ENCODE data around the gene PAF1.

Gene PAF1

DNA sequence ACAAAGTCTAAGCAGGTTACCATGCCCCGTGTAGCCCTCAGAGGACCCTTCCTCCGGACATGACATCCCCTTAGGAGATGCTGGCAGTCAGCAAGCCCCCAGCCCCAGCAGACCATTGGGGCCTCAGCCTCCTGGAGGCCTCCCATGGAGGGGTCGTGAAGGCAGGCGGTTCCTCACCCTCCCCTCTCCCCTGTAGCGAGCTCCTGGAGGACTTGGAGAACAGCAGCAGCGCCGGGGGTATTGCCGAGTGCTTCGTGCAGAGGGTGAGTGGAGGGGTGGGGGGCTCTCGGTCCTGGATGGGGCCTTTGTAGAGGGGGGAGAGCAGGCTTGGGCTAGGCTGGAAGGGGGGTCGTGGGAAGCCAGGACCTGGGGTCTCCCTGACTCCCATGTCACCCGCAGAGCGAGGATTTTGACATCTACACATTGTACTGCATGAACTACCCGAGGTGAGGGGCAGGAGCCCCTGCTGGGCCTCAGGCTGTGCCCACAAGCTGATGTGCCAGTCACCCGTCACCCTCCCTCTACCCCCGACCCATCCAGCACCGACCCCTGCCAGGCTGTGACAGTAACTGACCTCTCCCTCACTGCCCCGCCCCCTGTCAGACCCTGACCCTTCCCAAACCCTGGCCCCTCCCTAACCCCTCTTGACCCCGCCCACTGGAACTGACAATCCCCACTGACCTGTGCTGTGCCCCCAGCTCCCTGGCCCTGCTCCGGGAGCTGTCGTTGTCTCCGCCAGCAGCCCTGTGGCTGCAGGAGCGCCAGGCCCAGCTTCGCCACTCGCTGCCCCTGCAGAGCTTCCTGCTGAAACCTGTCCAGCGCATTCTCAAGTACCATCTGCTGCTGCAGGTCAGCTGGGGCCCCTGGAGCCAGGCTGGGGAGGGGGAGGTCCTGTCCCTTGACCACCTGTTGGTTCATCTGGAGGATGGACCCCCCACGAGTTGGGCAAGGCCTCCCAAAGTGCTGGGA, 25.5 kb upstream of the PAF1 start:
- no peak for FAIRE-seq

DNA sequence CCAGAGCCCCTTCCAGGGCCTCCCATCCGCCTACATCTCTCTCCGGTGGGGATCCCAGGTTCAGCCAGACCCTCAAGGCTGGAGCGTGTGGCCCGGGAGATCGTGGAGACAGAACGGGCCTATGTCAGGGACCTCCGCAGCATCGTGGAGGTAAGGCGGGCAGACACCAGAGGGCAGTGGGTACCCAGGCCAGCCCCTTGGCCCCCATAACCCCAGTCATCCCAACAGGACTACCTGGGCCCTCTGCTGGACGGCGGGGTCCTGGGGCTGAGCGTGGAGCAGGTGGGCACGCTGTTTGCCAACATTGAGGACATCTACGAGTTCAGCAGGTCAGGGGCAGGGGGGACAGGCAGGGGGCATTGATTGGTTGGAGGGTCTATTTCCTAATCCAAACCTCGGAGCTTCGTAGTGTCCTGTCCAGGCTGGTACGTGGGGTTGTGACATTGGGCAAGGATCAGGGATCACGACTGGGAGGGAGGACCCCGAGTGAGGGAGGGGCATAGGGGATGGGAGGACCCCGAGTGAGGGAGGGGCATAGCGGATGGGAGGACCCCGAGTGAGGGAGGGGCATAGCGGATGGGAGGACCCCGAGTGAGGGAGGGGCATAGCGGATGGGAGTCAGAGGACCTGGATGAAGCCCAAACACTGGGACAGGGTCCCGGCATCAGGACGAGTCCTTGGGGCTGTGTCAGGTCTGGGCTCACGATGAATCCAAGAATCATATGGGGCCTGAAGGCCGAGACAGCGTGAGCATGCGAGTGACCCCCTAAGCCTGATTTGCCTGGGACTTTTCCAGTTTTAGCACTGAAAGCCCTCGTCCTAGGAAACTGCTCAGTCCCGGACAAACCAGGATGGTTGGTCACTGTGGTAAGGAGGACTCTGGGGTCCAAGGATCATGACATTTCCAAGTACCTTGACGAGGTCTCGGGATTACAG, 24.5 kb upstream of the PAF1 start:
- no peak for FAIRE-seq

DNA sequence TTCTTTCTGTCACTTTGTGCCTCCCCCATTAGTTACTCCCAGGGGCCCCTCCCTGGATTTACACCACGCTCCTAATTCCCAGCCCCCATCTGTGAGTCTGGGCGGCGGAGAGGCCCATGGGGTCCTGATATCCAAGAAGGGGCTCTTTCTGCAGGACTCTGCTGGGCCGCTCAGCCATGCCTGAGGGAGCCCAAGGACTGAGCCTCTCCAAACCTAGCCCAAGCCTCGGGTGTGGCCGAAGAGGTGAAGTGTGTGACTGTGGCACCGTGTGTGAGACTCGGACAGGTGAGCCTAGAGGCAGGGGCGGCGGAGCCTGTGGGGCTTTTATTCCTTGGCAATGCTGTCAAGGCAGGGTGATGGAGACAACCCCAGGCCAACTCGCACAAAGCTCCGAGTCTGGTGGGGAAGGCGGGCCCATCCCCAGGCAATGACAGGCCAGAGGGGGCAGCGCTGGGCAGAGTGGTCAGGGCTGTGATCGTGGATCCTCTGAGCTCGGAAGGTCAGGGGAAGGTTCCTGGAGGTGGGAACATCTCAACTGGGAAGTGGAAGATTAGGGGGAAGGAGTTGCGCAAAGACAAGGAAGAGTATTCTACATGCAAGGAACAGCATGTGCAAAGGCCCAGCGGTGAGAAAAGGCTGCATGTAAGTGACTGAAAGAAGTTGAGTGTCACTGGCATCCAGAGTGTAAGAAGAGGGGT, 23.2 kb upstream of the PAF1 start:
- no peak for FAIRE-seq

DNA sequence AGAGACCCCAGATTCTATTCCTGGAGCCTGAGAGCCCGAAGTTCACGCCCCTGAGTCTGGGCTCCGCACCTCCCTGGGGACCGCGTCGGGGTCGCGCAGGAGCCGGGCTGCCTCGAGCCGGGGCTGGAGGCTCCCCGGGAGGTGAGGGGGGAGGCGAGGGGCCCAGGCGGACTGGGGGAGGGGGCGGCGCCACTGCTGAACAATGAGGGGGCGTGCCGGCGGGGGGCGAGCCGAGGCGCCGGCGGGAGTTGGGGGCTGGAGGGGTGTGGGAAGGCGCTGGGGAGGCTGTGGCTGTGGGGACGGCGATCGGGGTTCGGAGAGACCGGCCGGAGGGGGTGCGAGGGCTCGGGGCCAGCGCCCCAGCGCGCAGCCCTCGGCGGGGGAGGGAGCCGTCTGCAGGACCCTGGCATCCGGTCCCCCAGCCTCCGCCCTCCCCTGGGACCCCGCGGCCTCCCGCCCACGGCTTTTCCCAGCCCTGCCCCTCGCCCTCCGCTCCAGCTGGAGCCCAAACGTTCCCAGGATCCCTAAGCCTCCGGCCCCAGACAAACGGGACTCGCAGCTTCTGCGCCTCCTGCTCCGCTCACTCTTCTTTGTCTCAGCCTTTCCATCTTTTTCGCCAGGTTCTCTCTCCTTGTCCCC, 22.5 kb upstream of the PAF1 start:
- no peak for FAIRE-seq

DNA sequence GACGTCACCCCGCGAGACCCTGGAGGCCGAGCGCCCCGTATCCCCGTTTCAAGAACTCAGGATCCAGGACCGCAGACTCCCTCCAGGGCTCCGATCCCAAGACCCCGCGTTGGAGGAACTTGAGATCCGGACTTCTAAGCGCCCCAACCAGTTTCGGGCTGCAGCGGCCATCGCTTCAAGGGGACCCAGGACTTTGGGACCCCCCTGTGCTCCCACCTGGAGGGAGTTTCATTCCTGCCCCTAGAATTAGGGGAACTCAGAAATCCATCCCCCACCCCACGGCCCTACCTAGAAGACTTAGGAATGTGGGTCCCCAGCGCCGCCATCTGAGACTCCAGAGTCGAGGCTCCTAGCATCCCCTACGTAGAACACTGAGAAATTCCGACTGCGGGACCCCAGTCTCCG, 22.0 kb upstream of the PAF1 start:
- FAIRE-seq = no peak

DNA sequence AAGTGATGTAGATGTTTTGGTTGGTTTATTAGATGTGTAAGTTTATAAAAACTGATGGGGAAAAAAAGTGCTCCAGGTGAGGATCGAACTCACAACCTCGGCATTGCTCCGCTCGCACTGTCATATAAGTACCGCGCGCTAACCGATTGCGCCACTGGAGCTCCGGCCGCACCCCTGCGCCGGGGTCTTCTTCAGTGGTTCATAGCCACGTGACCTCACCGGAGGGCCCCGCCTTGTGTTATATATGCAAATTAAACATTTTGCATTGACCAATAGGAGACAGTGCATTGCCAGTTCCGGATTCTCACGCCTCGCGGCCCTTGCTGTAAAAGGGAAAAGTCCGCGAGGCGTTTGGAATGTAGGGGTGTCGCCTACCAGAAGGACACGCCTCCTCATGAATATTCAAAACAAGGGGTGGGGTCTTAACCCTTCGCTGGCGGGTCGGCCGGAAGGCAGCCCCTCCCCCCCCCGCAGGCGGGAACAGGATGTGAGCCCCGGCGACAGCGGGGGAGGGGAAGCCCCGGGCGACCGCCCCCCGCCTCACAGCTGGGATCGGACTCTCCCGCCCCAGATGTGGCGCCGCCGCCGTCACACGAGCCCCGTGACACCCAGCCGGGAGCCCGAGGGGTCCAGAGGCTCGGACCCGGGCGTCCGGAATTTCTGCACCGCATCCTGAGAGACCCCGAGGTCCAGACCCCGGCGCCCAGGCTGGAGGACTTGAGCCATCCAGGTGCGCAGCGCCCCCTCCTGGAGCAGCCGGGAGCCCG, 21.4 kb upstream of the PAF1 start, which contains the start of gene PLEKHG2:
Gene PLEKHG2 (plus strand): TSS at position 570 of the 767 bp plus-strand sequence. CDS start 1,418 bp downstream, outside the sequence.
- peak; percentile 98 for FAIRE-seq

DNA sequence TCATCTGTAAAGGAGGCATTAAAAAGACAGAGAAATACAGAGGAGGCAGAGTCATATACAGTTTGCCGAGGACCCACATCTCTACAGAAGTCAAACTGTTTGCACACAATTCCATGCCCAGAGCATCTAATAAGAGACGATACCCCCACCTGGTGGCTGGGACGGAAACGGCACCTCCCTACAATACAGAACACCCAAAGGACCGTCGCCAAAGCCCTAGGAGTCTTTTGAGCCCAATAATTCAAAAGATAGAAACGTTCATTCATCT, 20.9 kb upstream of the PAF1 start:
- FAIRE-seq = no peak

DNA sequence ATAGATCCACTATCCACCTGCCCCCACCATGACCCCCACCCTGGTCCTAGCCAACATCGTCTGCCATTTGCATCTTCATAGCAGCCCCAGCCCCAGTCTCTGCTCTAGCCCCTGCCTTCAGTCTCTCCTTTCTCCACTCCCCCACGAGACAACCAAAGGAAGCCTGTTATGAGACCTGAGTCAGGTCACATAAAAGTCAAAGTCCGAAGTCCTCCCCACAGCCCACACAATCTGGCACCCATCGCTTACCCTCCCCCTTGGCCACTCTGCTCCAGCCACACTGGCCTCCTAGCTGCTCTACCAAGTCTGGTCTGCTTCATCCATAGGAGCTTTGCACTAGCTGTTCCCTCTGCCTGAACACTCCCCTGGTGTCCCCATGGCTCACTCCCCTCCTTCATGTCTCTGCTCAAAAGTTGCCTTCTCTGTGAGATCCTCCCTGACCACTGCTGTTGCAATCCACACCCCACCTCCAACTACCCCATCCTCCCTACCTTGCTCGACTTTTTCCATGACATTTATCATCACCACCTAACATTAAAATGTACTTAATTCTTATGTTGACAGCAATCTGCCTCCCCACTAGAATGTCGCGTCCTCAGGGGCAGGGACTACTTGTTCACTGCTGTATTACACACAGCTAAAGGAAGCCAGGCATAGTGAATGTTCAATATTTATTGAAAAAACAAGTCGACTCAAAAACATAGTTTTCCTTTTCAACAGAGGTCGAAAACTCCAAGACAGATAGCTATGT, 20.4 kb upstream of the PAF1 start:
- FAIRE-seq = no peak

DNA sequence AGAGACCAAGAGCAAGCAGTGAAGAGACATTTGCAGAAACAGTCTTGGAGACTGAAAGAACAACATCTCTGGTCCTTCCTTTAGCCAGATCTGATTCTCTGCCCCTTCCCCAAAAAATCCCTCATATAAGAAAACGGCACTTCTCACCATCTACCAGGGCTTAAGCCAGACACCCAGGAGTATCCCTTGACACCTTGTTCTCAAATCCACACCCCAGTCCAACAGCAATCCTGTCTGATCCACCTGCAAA, 19.9 kb upstream of the PAF1 start:
- FAIRE-seq = no peak

DNA sequence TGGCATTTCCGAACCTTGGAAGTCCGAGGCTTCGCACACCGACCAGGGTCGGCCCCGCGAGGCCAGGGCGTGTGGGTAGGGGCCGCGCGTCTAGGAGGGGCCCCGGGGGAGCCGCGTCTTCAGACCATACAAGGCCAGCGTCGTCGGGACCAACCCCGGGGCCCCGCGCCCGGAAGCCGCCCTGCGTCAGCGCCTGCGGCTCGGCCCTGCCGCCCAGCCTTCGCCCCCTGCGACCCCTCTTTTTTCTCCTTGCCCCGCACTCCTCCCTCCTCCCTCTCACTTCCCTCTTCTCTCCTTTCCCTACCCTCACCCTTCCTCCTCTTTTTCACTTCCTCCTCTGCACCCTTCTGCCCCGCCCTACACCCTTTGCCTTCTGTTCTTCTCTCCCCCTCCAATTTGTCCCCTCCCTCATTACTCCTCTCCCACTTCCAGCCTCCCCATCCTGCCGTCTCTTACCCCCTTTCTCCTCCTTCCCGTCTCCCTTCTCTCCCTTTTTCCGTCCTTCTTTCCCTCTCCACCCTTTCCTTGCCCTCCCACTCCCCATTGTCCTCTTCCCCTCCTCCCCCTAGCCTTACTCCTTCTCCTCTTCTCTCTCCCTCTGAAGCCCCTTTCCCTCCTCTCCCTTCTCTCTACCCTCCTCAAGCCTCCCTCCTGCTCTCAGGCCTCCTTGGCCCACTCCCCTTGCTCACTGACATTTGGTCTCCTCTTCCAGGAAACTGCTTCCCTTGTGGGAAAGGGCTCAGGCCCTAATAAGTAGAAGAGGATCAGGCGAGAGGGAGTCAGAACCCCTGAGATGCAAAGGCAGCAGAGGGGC, 19.3 kb upstream of the PAF1 start:
- no peak for FAIRE-seq

DNA sequence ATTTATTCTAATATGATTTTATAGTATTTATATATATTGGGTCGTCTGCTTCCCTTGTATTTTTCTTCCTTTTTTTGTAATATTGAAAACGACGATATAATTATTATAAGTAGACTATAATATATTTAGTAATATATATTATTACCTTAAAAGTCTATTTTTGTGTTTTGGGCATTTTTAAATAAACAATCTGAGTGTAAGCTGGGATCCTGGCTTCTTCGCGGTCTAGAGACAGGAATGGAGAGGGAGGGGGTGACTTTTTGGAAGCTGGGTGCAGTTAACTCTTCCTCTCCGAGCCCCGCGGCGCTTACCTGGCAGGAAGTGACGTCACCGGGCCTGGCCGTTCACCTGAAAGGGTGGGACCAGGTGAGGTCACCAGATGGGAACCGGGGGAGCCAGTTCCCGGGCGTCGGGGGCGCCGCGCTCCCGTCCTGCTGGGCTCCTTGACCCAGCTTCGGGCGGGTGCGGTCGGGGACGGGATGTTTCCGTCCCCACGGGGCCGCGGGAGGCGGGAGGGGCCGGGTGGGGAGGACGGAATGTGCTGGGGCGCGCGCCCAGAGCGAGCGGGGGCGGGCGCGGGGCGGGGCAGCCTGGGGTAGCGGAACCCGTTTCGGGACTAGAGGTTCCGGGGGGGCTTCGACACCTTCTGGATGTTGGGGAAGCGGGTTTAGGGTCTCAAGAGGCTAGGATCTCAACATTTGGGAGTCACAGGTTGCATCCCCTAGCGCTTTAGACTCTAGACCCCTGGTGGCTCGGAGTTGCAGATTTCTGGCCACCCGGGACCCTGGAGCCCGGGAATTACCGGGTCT, 18.5 kb upstream of the PAF1 start:
- FAIRE-seq = peak; percentile 70

DNA sequence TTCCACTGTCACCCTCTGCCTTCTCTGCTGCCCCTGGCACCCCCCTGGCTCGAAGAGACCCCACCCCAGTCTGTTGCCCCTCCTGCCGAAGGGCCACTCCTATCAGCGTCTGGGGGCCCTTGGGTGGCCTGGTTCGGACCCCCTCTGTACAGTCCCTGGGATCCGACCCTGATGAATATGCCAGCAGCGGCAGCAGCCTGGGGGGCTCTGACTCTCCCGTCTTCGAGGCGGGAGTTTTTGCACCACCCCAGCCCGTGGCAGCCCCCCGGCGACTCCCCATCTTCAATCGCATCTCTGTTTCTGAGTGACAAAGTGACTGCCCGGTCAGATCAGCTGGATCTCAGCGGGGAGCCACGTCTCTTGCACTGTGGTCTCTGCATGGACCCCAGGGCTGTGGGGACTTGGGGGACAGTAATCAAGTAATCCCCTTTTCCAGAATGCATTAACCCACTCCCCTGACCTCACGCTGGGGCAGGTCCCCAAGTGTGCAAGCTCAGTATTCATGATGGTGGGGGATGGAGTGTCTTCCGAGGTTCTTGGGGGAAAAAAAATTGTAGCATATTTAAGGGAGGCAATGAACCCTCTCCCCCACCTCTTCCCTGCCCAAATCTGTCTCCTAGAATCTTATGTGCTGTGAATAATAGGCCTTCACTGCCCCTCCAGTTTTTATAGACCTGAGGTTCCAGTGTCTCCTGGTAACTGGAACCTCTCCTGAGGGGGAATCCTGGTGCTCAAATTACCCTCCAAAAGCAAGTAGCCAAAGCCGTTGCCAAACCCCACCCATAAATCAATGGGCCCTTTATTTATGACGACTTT, 17.7 kb upstream of the PAF1 start:
- no peak for FAIRE-seq

DNA sequence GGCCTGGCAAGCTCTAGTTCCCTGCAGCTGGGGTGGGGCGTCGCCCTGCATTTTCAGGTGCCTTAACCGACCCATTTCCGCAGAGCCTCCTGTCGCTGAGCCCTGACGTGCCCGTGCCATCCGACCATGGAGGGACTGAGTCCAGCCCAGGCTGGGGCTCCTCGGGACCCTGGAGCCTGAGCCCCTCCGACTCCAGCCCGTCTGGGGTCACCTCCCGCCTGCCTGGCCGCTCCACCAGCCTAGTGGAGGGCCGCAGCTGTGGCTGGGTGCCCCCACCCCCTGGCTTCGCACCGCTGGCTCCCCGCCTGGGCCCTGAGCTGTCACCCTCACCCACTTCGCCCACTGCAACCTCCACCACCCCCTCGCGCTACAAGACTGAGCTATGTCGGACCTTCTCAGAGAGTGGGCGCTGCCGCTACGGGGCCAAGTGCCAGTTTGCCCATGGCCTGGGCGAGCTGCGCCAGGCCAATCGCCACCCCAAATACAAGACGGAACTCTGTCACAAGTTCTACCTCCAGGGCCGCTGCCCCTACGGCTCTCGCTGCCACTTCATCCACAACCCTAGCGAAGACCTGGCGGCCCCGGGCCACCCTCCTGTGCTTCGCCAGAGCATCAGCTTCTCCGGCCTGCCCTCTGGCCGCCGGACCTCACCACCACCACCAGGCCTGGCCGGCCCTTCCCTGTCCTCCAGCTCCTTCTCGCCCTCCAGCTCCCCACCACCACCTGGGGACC, 16.9 kb upstream of the PAF1 start:
- FAIRE-seq = no peak

DNA sequence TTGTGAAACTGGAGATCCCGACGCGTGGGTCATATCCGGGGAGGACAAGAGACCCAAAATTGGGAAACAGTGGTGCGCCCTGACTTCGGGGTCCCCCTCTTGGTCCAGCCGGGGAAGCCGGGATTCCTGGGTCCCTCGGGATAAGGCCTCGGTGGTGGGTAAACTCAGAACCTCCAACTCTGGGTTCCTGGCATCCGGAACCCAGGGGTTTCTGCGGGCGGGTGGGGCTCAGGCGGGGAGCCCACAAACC, 16.4 kb upstream of the PAF1 start:
- no peak for FAIRE-seq

DNA sequence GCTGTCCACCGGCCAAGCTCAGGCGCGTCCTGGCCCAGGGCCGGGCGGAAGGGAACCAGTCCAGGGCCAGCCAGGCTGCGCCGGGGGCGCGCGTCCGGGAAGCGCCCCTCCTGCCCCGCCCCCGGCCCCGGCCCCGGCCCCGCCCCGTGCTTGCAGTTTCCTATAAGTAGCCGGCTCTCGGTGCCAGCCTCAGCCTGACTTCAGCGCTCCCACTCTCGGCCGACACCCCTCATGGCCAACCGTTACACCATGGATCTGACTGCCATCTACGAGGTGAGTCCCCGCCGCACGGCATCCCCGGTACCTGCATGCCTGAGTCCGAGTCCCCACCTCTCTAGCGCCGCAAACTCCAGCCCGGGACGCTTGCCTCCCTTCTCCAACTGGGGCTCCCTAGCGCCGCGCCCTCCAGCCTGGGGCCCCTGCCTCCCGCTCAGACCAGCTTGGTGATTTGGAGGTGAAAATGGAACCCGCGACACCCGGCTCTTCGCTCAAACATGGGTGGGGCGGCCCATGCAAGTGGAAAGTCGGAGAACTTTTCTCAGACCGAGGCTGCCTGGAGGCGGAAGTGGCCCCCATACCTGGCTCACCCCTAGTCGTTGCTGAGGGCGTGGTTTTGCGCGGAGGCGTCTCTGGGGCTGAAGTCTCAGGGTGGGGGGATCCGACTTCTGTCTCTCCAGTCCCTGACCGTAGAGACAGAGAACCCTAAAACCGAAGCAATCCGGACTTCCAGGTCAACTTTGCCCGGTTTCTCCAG, 15.9 kb upstream of the PAF1 start, which contains the start of gene ZFP36:
Gene ZFP36 (plus strand): TSS at position 192 of the 754 bp plus-strand sequence. CDS start 58 bp downstream, at position 250.
- FAIRE-seq = no peak

DNA sequence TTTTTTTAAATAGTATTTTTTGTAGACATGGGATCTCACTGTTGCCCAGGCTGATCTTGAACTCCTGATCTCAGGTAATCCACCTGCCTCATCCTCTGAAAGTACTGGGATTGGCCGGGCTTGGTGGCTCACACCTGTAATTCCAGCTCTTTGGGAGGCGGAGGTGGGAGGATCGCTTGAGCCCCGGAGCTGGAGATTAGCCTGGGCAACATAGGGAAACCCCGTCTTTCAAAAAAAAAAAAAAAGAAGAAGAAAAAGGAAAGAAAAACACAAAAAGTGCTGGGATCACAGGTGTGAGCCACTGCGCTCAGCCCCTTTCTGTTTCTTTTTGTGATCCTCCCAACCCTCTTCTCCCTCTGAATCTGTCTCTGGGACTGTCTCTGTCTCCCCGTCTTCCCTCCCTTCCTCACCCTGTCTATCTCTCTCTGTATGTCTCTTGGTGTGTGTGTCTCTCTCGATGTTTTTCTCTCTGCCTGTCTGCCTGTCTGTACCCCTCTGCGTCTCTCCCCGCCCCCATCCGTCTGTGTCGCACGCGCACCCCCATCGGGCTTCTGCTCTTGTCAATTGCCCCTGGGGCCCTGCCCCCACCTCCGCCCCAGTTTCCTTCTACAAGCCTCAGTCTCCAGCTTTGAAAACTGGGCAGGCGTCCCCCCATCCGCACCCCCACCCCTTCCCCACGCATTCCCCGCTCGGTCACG, 15.2 kb upstream of the PAF1 start:
- FAIRE-seq = no peak

Data from endometrium (tissue), 2 donors.